ENCODE data around the gene BFSP1.

BFSP1 gene

GRCh38 chr20:17456279-17456678, 74.9 kb downstream of the BFSP1 start:
- Histone ChIP-seq H3K4me1 (ENCODE audit: control insufficient read depth, insufficient read depth, low read length) (no peaks in the 10 kb centered on the region), H3K36me3 (ENCODE audit: control insufficient read depth in 2 of 2, insufficient read depth in 1 of 2, low read length in 2 of 2) (no peaks in the 10 kb centered on the region), H3K9me3 (ENCODE audit: control insufficient read depth, insufficient read depth, low read depth, low read length) (no peaks in the 10 kb centered on the region), H3K4me3 (ENCODE audit: low read depth, low read length) (no peak overlapping the region), H3K27ac (ENCODE audit: extremely low read depth, low read depth, low read length) (no peak overlapping the region)
- TF ChIP-seq ZBTB11 (tag by site-specific recombination; conservative IDR thresholded peaks at IDR 0.05; ENCODE audit: low read depth) (no peak), ZNF121 (tag by site-specific recombination; IDR thresholded peaks at IDR 0.05) (no peak), ZIC2 (tag by site-specific recombination; IDR thresholded peaks at IDR 0.05) (no peak), HOXD13 (CRISPR knock-in tag; IDR thresholded peaks at IDR 0.05; ENCODE audit: borderline replicate concordance) (no peak), ZNF24 (tag by site-specific recombination; IDR thresholded peaks at IDR 0.05) (no peak), BCL11A (tag by site-specific recombination; IDR thresholded peaks at IDR 0.05; ENCODE audit: low read depth) (no peak), ZNF549 (tag by site-specific recombination; IDR thresholded peaks at IDR 0.05) (no peak), ZXDB (tag by site-specific recombination; IDR thresholded peaks at IDR 0.05) (no peak), PATZ1 (tag by site-specific recombination; IDR thresholded peaks at IDR 0.05) (no peak), MYNN (tag by site-specific recombination; IDR thresholded peaks at IDR 0.05; ENCODE audit: borderline replicate concordance) (no peak), KLF7 (tag by site-specific recombination; IDR thresholded peaks at IDR 0.05; ENCODE audit: borderline replicate concordance) (no peak), EGR2 (tag by site-specific recombination; IDR thresholded peaks at IDR 0.05; ENCODE audit: low read depth) (no peak), ZNF398 (tag by site-specific recombination; IDR thresholded peaks at IDR 0.05) (no peak), ZNF350 (tag by site-specific recombination; IDR thresholded peaks at IDR 0.05) (no peak), ZNF530 (tag by site-specific recombination; IDR thresholded peaks at IDR 0.05; ENCODE audit: low read depth) (no peak)
- ChIA-PET CTCF (no interaction called here), POLR2A (no interaction called here)

DNA sequence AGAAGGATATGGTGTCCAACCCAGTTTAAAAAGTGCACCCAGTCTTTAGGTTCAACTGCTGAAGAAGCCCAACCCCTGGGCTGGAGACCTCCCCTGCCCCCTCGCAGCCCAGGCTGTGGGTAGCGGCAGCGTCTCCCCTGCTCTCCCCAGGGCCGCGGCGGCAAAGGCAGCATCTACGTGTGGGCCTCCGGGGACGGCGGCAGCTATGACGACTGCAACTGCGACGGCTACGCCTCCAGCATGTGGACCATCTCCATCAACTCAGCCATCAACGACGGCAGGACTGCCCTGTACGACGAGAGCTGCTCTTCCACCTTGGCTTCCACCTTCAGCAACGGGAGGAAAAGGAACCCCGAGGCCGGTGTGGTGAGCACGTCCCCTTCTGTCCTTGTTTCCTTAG, 77.6 kb downstream of the BFSP1 start:
- H3K27ac ChIP-seq (ENCODE audit: extremely low read depth, low read depth, low read length), result no peak overlapping the region
- H3K36me3 ChIP-seq (ENCODE audit: control insufficient read depth in 2 of 2, insufficient read depth in 1 of 2, low read length in 2 of 2), result no peaks in the 10 kb centered on the region
- no peaks in the 10 kb centered on the region for H3K4me1 ChIP-seq (ENCODE audit: control insufficient read depth, insufficient read depth, low read length)
- ChIA-PET POLR2A (no interaction called here), CTCF (no interaction called here)
- H3K9me3 ChIP-seq (ENCODE audit: control insufficient read depth, insufficient read depth, low read depth, low read length), result no peaks in the 10 kb centered on the region
- H3K4me3 ChIP-seq (ENCODE audit: low read depth, low read length), result no peak overlapping the region
- TF ChIP-seq ZNF600 (tag by site-specific recombination; IDR thresholded peaks at IDR 0.05) (no peak), ZNF792 (tag by site-specific recombination; IDR thresholded peaks at IDR 0.05) (no peak), ZNF292 (tag by site-specific recombination; IDR thresholded peaks at IDR 0.05; ENCODE audit: borderline replicate concordance, low read depth) (no peak), ZFP41 (tag by site-specific recombination; IDR thresholded peaks at IDR 0.05; ENCODE audit: borderline replicate concordance) (no peak), ZNF214 (tag by site-specific recombination; IDR thresholded peaks at IDR 0.05; ENCODE audit: borderline replicate concordance) (no peak), HOXA7 (CRISPR knock-in tag; IDR thresholded peaks at IDR 0.05; ENCODE audit: borderline replicate concordance) (no peak), ZNF623 (tag by site-specific recombination; IDR thresholded peaks at IDR 0.05) (no peak), HOXD13 (CRISPR knock-in tag; IDR thresholded peaks at IDR 0.05; ENCODE audit: borderline replicate concordance) (no peak), PRDM4 (tag by site-specific recombination; IDR thresholded peaks at IDR 0.05) (no peak)
- TF ChIP-seq, protein P1, sequence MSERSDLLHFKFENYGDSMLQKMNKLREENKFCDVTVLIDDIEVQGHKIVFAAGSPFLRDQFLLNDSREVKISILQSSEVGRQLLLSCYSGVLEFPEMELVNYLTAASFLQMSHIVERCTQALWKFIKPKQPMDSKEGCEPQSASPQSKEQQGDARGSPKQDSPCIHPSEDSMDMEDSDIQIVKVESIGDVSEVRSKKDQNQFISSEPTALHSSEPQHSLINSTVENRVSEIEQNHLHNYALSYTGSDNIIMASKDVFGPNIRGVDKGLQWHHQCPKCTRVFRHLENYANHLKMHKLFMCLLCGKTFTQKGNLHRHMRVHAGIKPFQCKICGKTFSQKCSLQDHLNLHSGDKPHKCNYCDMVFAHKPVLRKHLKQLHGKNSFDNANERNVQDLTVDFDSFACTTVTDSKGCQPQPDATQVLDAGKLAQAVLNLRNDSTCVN (tag by site-specific recombination; optimal IDR thresholded peaks at IDR 0.05), result no peak
- TF ChIP-seq, protein P2, sequence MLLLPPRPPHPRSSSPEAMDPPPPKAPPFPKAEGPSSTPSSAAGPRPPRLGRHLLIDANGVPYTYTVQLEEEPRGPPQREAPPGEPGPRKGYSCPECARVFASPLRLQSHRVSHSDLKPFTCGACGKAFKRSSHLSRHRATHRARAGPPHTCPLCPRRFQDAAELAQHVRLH (tag by site-specific recombination; IDR thresholded peaks at IDR 0.05), result no peak
